SIG-M5 treated with dmso at 0.1 percent for 504 hours (cell line): ENCODE measurements around the gene IL23A.
"Not testable (repeated sequence)": the region's sequence is repeated elsewhere in the genome, so short reads cannot be mapped to it uniquely, and the experiment has no call there.

Experiments used
- DNase-seq: peaks from one replicate; lab custom pipeline; 2025; ENCODE audit not compliant: unreplicated experiment; lab: John Stamatoyannopoulos, UW

IL23A gene, protein sequence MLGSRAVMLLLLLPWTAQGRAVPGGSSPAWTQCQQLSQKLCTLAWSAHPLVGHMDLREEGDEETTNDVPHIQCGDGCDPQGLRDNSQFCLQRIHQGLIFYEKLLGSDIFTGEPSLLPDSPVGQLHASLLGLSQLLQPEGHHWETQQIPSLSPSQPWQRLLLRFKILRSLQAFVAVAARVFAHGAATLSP

DNA sequence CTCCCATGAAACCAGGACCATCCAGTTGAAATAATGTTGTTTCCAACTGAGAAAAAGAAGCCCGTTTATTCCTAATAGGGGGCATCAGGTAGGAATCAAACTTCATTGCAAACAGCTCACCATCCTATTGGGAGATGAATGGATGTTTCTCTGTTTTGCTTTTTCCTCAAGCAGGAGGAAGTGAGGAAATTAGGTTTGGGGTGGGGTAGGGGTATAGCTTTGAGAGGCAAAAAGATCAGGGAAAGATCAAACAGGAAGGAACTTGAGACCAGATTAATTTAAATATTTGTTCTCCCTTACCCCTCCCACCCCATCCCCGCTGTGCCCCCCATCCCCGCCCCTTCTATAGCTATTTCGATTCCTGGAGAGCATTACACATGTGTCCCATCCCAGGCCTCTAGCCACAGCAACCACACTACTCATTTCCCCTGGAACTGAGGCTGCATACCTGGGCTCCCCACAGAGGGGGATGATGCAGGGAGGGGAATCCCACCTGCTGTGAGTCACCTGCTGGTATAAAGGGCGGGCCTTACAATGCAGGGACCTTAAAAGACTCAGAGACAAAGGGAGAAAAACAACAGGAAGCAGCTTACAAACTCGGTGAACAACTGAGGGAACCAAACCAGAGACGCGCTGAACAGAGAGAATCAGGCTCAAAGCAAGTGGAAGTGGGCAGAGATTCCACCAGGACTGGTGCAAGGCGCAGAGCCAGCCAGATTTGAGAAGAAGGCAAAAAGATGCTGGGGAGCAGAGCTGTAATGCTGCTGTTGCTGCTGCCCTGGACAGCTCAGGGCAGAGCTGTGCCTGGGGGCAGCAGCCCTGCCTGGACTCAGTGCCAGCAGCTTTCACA lies at the start of gene IL23A:
IL23A (plus strand) TSS at position 577 of the 850 bp plus-strand sequence; CDS start at position 738, 161 bp downstream.
- DNase-seq, result peak; percentile 83

DNA sequence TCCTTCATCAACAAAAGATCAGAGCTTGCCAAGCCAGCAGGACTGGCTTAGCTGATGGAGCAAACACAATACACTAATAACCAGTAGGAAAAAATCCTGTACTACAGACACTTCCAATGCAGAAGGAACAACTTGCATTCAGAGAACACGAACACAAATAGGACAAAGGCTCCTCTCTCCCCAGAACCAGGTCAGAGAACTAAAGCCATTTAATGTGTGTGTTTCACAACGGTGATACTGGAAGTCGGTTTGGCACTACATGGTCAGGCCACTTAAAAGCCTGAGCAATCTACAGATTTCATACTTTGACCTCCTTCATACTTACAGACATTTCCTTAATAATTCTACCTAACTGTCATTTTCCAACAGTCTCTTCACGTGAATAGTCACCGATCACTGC lies 44.9 kb upstream of the IL23A start:
- no peak for DNase-seq

DNA sequence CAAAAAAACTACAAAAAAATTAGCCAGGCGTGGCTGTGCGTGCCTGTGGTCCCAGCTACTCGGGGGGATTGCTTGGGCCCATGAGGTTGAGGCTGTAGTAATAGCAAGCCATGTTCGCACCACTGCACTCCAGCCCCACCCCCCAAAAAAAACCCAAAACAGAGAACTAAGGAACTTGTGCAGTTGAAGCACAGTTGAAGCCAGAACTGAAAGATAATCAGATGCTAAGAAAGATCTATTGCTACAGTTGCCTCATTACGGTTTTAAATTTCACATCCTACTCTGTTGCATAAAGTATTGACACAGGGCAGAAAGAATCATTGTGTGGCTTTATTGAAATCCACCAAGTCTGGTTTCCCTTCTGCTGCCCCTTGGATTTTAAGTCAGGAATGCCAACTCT lies 42.4 kb upstream of the IL23A start:
- peak; percentile 83 for DNase-seq

DNA sequence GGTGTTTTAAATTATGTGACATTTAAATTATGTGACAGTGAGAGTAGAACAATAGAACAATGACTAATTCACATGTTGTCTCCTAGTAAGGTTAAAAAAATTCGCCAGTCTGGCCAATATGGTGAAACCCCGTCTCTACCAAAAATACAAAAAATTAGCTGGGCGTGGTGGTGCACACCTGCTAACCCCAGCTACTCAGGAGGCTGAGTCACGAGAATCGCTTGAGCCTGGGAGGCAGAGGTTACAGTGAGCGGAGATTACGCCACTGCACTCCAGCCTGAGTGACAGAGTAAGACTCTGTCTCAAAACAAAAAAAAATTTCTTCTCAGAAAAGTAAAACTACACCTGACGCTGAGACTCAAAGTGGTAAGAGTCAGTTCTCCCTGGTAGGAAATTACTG lies 41.3 kb upstream of the IL23A start:
- no peak for DNase-seq

DNA sequence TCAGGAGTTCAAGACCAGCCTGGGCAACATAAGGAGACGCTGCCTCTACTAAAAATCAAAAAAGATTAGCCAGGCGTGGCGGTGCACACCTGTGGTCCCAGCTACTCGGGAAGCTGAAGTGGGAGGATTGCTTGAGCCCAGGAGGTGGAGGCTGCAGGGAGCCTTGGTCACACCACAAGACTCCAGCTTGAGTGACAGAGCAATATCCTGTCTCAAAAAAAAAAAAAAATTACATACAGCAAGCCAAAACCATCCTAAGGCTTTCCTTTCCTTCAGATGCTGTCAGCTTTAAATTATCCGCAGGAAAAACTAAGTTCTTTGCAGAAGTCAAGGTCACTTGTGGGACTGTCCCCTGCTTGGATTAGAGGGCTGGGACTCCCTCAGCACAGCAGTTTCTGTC lies 39.9 kb upstream of the IL23A start:
- no peak for DNase-seq

DNA sequence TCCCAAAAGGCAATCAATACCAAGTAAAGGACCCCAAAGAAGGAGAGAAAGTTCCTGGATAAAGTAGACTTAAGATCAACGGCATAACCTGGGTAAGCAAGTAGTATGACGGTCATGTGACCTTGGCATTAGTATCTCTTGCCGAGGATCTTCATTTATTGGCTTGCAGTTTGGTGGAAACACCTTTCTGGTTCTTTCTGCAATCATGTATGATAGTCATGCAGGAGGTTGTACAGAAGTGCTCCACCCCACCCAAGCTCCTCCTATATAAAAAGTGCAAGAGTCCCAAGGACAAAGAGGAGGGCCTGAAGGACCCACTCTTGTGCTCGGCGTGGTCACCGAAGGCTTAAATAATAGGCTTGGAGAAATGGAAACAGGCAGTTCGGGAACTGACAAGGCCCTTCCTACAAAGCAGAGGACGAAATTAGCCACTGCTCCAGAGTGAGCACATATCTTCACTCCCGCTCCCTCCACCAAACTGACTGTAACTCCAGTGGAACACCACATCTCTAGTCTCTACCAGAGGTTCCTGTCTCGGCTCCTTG lies 39.3 kb upstream of the IL23A start:
- peak; percentile 61 for DNase-seq

DNA sequence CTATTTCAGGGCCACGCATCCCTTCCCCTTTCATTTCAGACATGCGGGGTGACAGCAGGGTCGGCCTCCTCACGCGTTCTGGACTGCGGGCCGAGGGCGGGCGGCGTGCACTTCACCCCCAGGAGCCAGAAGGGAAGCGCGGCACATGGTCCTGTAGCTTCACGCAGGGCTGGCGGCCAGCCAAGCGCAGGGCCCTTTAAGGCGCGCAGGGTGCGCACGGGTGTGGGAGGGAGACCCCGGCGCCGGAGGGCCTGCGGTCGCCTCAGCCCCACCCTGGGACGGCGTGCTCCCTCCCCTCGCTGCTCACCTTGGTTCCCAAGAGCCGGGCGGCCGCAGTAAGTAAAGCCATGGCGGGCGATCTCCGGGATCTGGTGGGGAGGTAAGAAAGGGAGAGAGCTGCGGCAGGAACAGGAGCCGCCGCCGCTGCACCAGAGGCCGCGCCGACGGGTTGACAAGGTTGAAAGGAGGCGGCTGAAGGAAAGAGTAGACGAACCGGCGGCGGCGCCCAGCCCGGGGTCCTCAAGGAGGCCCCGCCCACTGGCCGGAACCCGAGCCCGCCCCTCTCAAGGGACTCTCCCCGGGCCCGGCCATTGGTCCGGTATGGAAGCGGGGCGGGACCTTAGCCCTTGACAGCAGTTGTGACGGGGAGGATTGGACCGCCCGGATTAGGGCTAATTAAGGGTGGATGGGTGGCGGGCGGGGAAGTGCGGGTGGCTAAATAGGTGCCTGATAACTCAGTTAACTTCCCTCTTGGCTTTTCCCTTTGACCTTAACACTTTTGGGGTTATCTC lies 38.6 kb upstream of the IL23A start, which contains the start of gene CS:
CS (minus strand) TSS at position 478 of the 791 bp plus-strand sequence; CDS start at position 349, 129 bp downstream.
- peak; percentile 99 for DNase-seq

DNA sequence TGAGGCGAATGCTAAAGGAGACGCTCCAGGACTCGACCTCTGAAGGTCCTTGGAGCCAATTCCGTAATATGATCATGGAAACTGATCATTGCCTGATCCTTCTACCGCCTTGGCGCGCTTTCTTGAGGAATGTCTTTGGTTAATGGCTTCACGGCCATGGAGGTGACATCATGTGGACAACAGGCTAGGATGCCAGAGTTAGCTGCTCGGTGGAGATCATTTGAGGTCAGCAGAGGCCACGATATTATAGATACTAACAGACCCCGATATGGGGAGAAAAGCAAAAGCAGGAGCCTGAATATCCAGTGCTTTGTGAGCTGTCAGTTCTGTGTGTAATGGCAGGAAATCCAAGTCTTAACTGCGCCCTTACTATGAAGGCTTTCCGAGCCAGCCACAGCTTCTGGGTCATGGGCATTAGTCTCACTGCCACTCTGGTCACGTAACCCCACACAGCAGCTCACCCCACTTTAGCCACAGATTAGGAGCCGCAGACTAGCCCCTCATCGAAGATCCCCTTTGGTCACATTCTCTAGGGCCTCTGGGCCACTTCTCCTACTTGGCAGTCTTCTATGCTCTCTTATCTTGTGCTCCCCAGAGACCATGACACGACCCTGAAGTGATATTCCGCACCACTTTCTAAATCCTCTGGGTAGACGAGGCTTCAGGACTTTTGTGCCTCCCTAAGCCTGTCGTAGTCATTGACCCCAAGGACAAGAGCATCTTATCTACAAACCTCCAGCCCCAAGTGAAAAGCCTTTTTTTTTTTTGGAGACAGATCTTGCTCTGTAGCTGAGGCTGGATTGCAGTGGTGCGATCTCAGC lies 37.8 kb upstream of the IL23A start:
- DNase-seq, result no peak

DNA sequence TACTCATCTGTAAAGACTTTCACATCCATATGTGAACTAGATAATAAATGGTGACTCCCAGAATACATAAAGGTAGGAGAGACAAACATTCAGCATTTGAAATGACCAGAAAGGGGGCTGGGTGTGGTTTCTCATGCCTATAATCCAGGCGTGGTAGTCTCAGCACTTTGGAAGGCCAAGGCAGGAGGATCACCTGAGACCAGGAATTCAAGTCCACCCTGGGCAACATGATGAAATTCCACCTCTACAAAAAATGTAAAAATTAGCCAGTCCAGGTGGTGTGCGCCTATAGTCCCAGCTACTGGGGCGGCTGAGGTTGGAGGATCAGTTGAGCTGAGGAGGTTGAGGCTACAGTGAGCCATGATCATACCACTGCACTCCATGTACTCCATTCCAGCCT lies 34.4 kb upstream of the IL23A start:
- DNase-seq, result no peak

DNA sequence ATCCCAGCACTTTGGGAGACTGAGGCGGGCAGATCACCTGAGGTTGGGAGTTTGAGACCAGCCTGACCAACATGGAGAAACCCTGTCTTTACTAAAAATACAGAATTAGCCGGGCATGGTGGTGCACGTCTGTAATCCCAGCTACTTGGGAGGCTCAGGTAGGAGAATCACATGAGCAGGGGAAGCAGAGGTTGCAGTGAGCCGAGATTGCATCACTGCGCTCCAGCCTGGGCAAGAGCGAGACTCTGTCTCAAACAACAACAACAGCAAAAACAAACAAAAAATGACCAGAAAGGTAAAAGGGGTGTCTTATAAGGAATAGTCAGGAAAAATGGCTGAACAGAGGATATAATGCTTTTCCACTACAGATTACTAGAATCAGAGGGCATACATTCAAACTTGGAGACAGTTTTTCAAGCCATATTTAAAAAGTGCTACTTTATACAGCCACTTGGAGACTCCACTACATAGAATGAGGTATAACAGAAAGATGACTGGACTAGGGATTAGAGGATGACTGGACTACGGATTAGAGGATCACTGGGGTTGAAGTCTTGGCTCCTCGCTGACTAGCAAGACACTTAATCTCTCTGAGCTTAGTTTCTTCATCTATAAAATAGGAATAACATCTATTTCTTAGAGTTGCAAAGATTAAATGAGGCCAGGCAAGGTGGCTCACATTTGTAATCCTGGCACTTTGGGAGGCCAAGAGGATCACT lies 33.7 kb upstream of the IL23A start:
- no peak for DNase-seq

DNA sequence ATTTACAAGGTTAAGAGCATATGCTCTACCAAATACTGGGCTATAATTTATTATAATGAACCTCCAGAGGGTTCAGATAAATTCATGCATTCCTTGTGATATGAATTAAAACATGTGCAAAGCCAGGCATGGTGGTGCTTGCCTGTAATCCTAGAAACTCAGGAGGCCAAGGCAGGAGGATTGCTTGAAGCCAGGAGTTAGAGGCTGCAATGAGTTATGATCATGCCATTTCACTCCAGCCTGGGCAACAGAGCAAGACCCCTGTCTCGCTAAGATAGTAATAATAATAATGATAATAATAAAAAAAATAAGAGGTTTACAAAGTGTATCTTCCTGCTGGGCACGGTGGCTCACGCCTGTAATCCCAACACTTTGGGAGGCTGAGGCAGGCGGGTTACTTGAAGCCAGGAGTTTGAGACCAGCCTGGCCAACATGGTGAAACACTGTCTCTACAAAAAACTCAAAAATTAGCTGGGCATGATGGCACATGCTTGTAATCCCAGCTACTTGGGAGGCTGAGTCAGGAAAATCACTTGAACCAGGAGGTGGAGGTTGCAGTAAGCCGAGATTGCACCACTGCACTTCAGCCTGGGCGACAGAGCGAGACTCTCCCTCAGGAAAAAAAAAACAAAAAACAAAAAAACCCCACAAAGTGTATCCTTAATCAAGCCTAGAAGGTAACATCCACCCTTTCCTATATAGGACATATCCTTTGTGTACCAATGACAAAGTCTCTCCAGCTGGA lies 31.3 kb upstream of the IL23A start:
- DNase-seq, result no peak

DNA sequence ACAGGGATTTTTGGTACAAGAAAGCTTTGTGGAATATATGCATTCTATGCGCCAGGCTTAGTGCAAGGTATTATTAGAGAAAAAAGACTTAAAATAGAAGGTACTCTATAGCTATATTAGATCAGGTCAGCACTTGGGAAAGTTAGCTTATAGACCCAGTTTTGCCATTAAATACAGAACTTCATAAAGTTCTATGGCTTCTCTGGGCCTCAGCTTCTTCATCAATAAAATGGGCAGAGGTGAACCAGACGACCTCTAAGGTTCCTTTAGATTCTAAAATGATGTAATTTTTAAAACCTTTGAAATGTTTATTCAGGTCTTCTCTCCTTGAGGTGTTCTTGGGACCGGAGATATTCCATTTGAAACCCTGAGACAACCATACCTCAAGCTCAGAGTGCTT lies 30.0 kb upstream of the IL23A start:
- no peak for DNase-seq

DNA sequence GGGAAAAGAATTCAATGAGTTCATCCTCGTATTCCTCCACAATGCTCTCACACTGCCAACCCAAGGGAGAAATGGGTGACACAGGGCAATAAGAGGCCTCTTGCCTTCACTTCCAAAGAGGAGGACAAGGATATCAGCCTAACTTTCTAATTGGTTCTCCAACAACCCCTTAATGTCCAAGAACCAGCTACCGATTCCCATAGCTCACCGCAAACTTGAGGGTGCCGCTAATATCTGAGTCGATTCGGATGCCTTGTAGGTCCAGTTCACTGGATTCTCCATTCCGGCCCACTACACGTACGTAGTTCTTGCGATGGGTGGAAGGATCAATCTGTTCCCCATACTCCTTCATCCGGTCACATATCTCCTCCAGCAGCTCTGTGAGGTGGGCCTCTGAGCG lies 27.7 kb upstream of the IL23A start:
- DNase-seq, result no peak

DNA sequence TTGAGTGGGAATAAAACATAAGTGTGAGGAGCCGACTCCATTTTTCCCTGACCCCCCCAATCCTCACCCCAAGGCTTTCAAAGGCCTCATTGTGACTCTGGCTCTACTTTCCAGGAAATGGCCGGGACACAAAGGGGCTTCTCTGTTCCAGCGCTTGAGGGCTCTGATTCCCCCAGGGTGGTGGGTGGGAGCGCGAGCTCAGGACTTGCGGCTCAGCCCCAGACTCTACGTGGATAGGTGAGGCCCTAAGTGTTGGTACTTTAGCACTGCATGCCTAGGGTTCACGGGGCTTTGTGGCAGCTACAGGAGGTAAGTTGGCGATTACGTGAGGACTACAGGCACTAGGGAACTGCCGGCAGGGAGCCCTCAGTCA lies 23.4 kb upstream of the IL23A start:
- DNase-seq, result no peak

DNA sequence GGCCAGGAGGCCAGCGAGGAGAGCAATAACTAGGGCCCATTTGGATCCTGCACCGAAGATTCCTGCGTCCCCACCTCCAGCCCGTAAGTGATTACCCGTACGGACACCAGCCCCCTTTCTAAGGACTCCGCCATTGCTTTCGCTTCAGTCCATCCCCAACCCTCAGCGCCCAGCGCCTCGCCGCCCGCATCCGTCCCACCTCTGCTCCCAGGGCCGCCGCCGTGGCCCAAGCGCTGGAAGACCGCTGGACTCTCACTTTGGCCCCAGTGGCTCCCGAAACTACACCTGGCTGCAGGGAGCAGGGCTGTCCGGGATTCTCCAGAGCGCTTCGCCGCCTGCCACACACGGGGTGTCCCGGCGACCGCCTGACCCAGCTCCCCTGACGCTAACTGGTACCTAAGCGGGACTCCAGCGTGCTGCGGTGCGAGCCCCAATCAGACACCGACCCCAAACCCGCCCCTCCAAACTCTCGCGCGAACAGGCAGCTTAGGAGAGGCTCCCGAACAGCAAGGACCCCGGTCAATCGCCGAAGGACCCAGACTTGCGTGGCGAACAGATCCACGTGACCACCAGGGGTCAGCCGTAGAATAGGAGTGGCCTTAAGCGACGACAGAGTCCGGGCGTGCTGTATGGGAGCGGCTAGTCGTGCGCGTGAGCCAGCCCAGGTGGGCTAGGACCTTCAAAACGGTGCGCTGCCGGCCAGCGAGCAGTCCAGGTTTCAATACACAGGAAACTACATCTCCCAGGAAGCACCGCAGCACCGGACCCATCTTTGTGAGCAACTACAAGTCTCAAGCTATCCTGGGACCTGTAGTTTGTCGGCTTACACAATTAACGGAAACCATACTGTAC lies 22.8 kb upstream of the IL23A start, which contains the start of gene CNPY2:
CNPY2 (minus strand) TSS at position 367 of the 852 bp plus-strand sequence. CDS start 771 bp downstream, outside the sequence.
- peak; percentile 99 for DNase-seq

DNA sequence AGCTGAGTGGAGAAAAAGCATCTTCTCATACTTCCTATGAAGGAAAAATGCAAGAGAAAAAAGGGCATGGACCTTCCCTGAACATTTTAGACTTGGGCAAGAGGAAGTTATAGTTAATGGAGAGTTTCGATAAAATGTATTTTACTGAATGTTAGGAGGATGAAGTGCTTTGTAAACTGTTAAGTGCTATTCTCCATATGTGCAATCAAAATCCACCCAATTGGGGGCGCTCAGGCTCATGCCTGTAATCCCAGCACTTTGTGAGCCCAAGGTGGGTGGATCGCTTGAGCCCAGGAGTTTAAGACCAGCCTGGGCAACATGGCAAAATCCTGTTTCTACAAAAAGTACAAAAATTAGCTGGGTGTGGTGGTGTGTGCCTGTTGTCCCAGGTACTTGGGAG lies 21.0 kb upstream of the IL23A start:
- no peak for DNase-seq

DNA sequence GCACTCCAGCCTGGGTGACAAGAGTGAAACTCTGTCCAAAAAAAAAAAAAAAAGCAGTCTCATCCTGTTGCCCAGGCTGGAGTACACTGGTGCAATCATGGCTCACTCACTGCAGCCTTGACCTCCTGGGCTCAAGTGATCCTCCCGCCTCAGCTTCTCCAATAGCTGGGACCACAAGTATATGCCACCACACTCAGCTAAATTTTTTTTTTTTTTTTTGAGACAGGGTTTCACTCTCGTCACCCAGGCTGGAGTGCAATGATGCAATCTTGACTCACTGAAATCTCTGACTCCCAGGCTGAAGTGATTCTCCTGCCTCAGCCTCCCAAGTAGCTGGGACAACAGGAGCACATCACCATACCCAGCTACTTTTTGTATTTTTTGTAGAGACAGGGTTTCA lies 17.7 kb upstream of the IL23A start:
- DNase-seq, result peak; percentile 44

DNA sequence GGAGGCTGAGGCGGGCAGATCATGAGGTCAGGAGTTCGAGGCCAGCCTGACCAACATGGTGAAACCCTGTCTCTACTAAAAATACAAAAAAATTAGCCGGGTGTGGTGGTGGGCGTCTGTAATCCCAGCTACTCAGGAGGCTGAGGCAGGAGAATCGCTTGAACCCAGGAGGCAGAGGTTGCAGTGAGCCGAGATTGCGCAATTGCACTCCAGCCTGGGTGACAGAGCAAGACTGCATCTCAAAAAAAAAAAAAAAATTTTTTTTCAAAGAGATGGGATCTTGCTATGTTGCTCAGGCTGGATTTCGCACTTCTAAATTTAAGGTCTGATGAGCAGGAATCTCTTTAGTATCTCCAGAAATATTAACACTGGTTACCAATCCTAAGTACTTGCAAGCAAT lies 17.1 kb upstream of the IL23A start:
- DNase-seq, result not testable (repeated sequence)
